Kidney (tissue), 14 donors: ENCODE results near the gene MED28. TPM values are rescaled to one million over a fixed set of nuclear protein-coding genes. Genes with fewer than 3 reads are reported as not detected.
A peak's percentile ranks its signal among the peaks of the same experiment; 100 is the strongest.
"Not testable (repeated sequence)": the region's sequence is repeated elsewhere in the genome, so short reads cannot be mapped to it uniquely, and the experiment has no call there.

ENCODE experiments used
- DNase-seq, 5 donors: peaks; one replicate each; pipeline ENCODE4 v3.0.0-alpha.2; 2013 to 2020
- FAIRE-seq: peaks from 2 replicates; lab custom pipeline; 2012; peaks lifted over from hg19 to GRCh38; lab: Jason Lieb, UNC
- H3K27ac ChIP-seq, 2 donors: one replicate each; pipeline ENCODE4 v1.7.0; 2013; ENCODE audit warnings: low read depth in 2 of 2, low read length in 2 of 2, inconsistent platforms in 1 of 2
- H3K27me3 ChIP-seq: one replicate; pipeline ENCODE4 v1.7.1; 2013; ENCODE audit warnings: low read length, inconsistent platforms; ENCODE audit not compliant: control insufficient read depth, insufficient read depth
- H3K36me3 ChIP-seq, 3 donors: one replicate each; pipeline versions ENCODE4 v1.7.0 to v1.7.1; 2013; ENCODE audit warnings: low read length in 3 of 3, control low read depth in 1 of 3, inconsistent platforms in 1 of 3; ENCODE audit not compliant: insufficient read depth in 3 of 3, control insufficient read depth in 2 of 3
- H3K4me1 ChIP-seq, 3 donors: one replicate each; pipeline versions ENCODE4 v1.7.0 to v1.7.1; 2013; ENCODE audit warnings: low read length in 3 of 3, inconsistent platforms in 1 of 3, low read depth in 1 of 3; ENCODE audit not compliant: control insufficient read depth in 2 of 3, insufficient read depth in 2 of 3
- H3K4me3 ChIP-seq, 3 donors: one replicate each; pipeline versions ENCODE4 v1.7.0 to v1.8.1; 2013; ENCODE audit warnings: low read length in 3 of 3, control low read depth in 1 of 3, inconsistent platforms in 1 of 3
- H3K9ac ChIP-seq, 3 donors: one replicate each; pipeline versions ENCODE4 v1.7.0 to v1.7.1; 2013; ENCODE audit warnings: low read length in 3 of 3, control low read depth in 1 of 3, inconsistent platforms in 1 of 3
- H3K9me3 ChIP-seq, 3 donors: one replicate each; pipeline versions ENCODE4 v1.7.0 to v1.7.1; 2013; ENCODE audit warnings: low read length in 3 of 3, control low read depth in 1 of 3, inconsistent platforms in 1 of 3; ENCODE audit not compliant: control insufficient read depth in 2 of 3, insufficient read depth in 1 of 3
- intact Hi-C: fragments of 100-400 bp; cut with DNase I; formaldehyde crosslinking; loops from one replicate; pipeline ENCODE4 v1.11.1; 2022
- polyA plus RNA-seq: library from polyadenylated mRNA; stranded (reverse); fragments of 350-450 nt; fragmentation: Illumina TruSeq; extraction: RNeasy Lipid Tissue Mini Kit (QIAGEN cat#74804); gene quantifications from one replicate; pipeline ENCODE4 v1.2.3, GENCODE V29; 2014; ENCODE audit warnings: low read depth, low replicate concordance; ENCODE audit not compliant: insufficient read depth
- total RNA-seq: library from RNA; stranded (reverse); fragmentation: NEBNext Ultra II Directional; extraction: Animal tissue kit (Norgen Biotek cat#: 25700); gene quantifications from one replicate; pipeline ENCODE4 v1.2.1, GENCODE V29; 2021
- TF ChIP-seq, protein P1 (sequence below): IDR thresholded peaks from 3 replicates; pipeline ENCODE4 v1.5.1; 2012; ENCODE audit warnings: mild to moderate bottlenecking, moderate library complexity, borderline replicate concordance; ENCODE audit not compliant: insufficient read depth; ENCODE audit errors: extremely low read depth
- donor health status: control.
- donor health status: control.
- donor health status: control.
- donor health status: control.
- donor health status: control.
- donor health status: DM: yes; HTN: yes; CAD: no.
- donor health status: Normal renal cell carcinoma (clear cell type).

MED28 gene
- total and polyA plus RNA-seq, 2 donors from 2014 or later, result 26.1 to 45.2 TPM

DNA sequence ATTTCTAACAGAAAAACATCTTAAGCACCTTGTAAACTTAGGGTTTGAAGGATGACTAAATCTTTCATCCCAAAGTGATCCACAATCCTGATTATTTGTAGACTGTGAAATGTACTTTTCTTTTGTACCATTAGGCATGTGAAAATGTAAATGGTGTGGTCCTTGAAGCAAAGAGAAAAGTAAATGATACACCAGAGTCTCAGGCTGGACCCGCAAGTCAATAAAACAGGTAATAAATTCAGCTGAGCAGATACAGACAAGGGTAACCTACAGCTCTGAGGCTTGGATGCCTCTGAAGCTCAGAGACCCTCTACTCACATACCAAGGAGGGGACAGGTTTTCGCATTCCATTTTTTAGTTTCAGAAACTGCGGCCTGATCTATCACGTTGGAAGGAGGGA is 40.2 kb upstream of the MED28 start:
- no peaks in the 10 kb centered on the region for H3K9me3 ChIP-seq
- H3K36me3 ChIP-seq, result no peaks in the 10 kb centered on the region
- TF ChIP-seq, protein P1, sequence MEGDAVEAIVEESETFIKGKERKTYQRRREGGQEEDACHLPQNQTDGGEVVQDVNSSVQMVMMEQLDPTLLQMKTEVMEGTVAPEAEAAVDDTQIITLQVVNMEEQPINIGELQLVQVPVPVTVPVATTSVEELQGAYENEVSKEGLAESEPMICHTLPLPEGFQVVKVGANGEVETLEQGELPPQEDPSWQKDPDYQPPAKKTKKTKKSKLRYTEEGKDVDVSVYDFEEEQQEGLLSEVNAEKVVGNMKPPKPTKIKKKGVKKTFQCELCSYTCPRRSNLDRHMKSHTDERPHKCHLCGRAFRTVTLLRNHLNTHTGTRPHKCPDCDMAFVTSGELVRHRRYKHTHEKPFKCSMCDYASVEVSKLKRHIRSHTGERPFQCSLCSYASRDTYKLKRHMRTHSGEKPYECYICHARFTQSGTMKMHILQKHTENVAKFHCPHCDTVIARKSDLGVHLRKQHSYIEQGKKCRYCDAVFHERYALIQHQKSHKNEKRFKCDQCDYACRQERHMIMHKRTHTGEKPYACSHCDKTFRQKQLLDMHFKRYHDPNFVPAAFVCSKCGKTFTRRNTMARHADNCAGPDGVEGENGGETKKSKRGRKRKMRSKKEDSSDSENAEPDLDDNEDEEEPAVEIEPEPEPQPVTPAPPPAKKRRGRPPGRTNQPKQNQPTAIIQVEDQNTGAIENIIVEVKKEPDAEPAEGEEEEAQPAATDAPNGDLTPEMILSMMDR, result no peak
- peak in 2 of 5 donors; percentile 58 for DNase-seq
- peaks cover 0 to 16% (median 8%) of the 10 kb centered on the region in 3 donors for H3K4me1 ChIP-seq
- FAIRE-seq, result no peak
- intact Hi-C loops, result no loop called here
- no peak overlapping the region for H3K27ac ChIP-seq
- no peak overlapping the region for H3K4me3 ChIP-seq
- no peak overlapping the region for H3K9ac ChIP-seq
- H3K27me3 ChIP-seq, result no peaks in the 10 kb centered on the region

GRCh38 chr4:17575177-17575576 is 39.3 kb upstream of the MED28 start:
- H3K4me1 ChIP-seq, result peaks cover 0 to 19% (median 8%) of the 10 kb centered on the region in 3 donors
- FAIRE-seq, H3K9me3 ChIP-seq, H3K27ac ChIP-seq, H3K4me3 ChIP-seq, intact Hi-C loops, H3K36me3 ChIP-seq, DNase-seq, H3K9ac ChIP-seq, H3K27me3 ChIP-seq: not testable (repeated sequence)

DNA sequence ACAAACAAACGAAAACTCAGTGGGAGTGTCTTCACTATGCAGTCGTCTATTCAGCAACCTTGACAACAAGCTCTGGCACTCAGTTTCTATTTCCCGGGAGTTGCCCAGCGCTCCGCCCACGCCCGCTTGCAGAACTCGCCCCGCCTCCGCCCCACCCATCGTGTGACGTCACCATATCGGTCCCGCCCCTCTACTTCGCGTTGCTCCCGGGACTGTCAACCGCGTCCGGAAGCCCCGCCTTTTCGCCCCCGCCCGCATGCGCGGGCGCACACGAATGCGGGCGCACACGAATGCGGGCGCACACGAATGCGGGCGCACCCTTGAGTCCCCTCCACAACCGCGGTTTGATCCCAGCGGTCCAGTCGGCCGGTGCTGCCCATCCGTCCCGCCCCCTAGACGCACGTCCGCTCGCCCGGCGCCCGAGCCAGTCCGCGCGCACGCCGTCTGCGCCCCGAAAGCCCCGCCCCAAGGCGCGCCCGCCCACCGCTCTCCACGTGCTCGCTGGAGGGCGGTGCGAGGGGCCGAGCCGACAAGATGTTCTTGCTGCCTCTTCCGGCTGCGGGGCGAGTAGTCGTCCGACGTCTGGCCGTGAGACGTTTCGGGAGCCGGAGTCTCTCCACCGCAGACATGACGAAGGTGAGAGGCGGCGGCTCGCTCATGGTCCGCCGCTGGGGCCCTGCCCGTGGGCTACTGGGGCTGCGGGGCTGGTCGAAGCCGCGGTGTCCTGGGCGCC is 37.3 kb upstream of the MED28 start, which contains the start of gene LAP3:
Gene LAP3 (plus strand): TSS at position 267 of the 733 bp plus-strand sequence. CDS start 268 bp downstream, at position 535.
- H3K4me3 ChIP-seq, result peak within 1 kb of the TSS; percentile 63 to 89 (median 85)
- H3K27ac ChIP-seq, result peak within 1 kb of the TSS; percentile 98
- no peaks in the 10 kb centered on the region for H3K27me3 ChIP-seq
- no peaks in the 10 kb centered on the region for H3K9me3 ChIP-seq
- intact Hi-C loops, result no loop called here
- DNase-seq (peak; percentile 97 to 99 (median 98)), FAIRE-seq (peak; percentile 79)
- H3K9ac ChIP-seq, result peak within 1 kb of the TSS; percentile 55 to 90 (median 86)
- H3K4me1 ChIP-seq, result peaks cover 0 to 19% (median 8%) of the 10 kb centered on the region in 3 donors
- peaks cover 3 to 7% (median 7%) of the 10 kb centered on the region in 3 donors for H3K36me3 ChIP-seq
- TF ChIP-seq, protein P1, result no peak
